ENCODE results near the gene LBX2. TPM values are rescaled to one million over a fixed set of nuclear protein-coding genes. Genes with fewer than 3 reads are reported as not detected.

Gene LBX2
- total and polyA plus RNA-seq, 4 donors, result 0.75 to 1.7 (median 0.87) TPM

DNA sequence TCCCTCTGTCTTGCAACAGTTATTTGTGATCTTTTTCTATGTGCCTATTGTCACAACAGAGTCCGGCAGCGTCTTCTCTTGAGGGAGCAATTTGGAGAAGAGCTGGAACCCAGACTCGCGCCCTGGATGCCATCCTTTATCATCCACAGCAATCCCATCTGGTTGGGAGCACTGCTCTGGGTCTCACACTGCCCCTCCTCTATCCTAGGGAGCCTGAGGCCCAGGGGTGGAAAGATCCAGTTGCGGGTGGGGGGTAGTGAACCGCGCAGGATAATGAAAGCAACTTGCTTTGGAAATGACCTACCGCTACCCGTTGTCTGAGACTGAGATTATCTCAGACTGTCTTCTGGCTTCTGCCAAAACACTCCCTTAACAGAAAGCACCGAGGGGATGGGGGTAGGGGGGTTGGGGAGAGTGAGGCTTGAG lies 40.5 kb downstream of the LBX2 start:
- no peaks in the 10 kb centered on the region for H3K27me3 ChIP-seq (ENCODE audit: control insufficient read depth in 1 of 2, insufficient read depth in 2 of 2, low read length in 1 of 2)
- H3K27ac ChIP-seq (ENCODE audit: low read depth in 1 of 2, low read length in 2 of 2), result peak overlapping the region in 1 of 2 donors; percentile 22
- intact Hi-C loops (cut with DNase I), result no loop called here
- ATAC-seq (ENCODE audit: low FRiP score), result no peak
- H3K4me3 ChIP-seq (ENCODE audit: low read length in 2 of 2), result peak overlapping the region; percentile 29 to 31
- 0 to 2% methylated on average over 10 of the region's 10 CpGs for WGBS, 2 donors
- DNase-seq, result peak; percentile 41 to 42
- H3K4me1 ChIP-seq (ENCODE audit: control insufficient read depth in 1 of 2, insufficient read depth in 2 of 2, low read length in 2 of 2), result peaks cover 2 to 3% of the 10 kb centered on the region in 2 donors
- no peaks in the 10 kb centered on the region for H3K9me3 ChIP-seq (ENCODE audit: control insufficient read depth, low read length)
- no peaks in the 10 kb centered on the region for H3K36me3 ChIP-seq (ENCODE audit: control insufficient read depth in 1 of 2, insufficient read depth in 2 of 2, low read length in 1 of 2)

DNA sequence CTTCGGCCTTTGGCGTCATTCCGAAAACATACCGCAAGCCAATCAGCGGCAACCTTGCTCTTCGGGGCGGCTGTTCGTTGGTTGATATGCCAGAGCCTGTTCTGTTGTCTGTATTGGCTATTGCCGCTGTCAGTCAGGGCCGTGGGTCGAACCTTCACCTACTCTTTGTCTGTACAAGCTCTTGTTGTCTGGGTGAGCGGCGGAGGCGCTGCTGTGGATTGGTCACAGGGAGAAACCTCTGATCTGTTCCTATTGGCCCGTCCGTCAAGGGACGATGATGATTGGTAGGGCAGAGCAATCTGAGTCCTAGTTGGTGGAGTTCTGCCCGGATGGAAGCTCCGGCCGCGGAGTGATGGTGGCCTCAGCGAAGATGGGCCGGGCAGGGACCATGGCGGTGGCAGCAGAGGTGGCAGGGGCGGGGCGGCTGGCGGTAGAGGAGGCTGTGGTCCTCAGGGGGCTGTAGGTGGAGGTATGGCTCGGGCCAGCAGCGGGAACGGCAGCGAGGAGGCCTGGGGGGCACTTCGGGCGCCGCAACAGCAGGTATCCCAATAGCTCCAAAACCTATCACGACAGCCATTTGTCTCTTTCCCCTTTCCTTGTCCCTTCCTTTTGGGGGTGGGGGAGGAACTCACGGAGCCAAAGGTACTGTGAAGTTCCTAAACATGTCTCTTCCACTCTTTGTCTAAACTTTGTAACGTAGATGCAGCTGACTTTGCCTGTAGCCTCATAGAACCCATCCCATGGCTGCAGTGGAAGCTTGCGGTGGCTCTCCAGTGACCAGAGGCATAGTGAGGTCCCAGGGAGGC lies 41.1 kb downstream of the LBX2 start, which contains the start of gene WBP1:
TSS of gene WBP1 (plus strand) at position 307 of the 806 bp plus-strand sequence. CDS start at position 472, 165 bp downstream.
- ATAC-seq (ENCODE audit: low FRiP score) (peak; percentile 96), DNase-seq (peak; percentile 99 to 100)
- H3K27me3 ChIP-seq (ENCODE audit: control insufficient read depth in 1 of 2, insufficient read depth in 2 of 2, low read length in 1 of 2), result no peaks in the 10 kb centered on the region
- peak within 1 kb of the TSS; percentile 68 to 85 for H3K27ac ChIP-seq (ENCODE audit: low read depth in 1 of 2, low read length in 2 of 2)
- H3K4me3 ChIP-seq (ENCODE audit: low read length in 2 of 2), result peak within 1 kb of the TSS; percentile 53 to 64
- no peaks in the 10 kb centered on the region for H3K36me3 ChIP-seq (ENCODE audit: control insufficient read depth in 1 of 2, insufficient read depth in 2 of 2, low read length in 1 of 2)
- no peaks in the 10 kb centered on the region for H3K9me3 ChIP-seq (ENCODE audit: control insufficient read depth, low read length)
- intact Hi-C loops (cut with DNase I), result no loop called here
- H3K4me1 ChIP-seq (ENCODE audit: control insufficient read depth in 1 of 2, insufficient read depth in 2 of 2, low read length in 2 of 2), result peaks cover 2 to 3% of the 10 kb centered on the region in 2 donors
- WGBS, 2 donors, result 0 to 1% methylated on average over 35 to 38 of the region's 38 CpGs

GRCh38 chr2:74457549-74458131 lies 41.8 kb downstream of the LBX2 start:
- ATAC-seq (ENCODE audit: low FRiP score), result peak; percentile 45
- WGBS, 2 donors, result 1% methylated on average over 31 to 46 of the region's 46 CpGs
- Histone ChIP-seq H3K27me3 (ENCODE audit: control insufficient read depth in 1 of 2, insufficient read depth in 2 of 2, low read length in 1 of 2) (no peaks in the 10 kb centered on the region), H3K4me3 (ENCODE audit: low read length in 2 of 2) (peak overlapping the region; percentile 53 to 64), H3K4me1 (ENCODE audit: control insufficient read depth in 1 of 2, insufficient read depth in 2 of 2, low read length in 2 of 2) (peaks cover 2 to 3% of the 10 kb centered on the region in 2 donors), H3K27ac (ENCODE audit: low read depth in 1 of 2, low read length in 2 of 2) (peak overlapping the region; percentile 68 to 85), H3K9me3 (ENCODE audit: control insufficient read depth, low read length) (no peaks in the 10 kb centered on the region), H3K36me3 (ENCODE audit: control insufficient read depth in 1 of 2, insufficient read depth in 2 of 2, low read length in 1 of 2) (no peaks in the 10 kb centered on the region)
- intact Hi-C loops (cut with DNase I), result no loop called here
- DNase-seq, result peak; percentile 76 to 86

DNA sequence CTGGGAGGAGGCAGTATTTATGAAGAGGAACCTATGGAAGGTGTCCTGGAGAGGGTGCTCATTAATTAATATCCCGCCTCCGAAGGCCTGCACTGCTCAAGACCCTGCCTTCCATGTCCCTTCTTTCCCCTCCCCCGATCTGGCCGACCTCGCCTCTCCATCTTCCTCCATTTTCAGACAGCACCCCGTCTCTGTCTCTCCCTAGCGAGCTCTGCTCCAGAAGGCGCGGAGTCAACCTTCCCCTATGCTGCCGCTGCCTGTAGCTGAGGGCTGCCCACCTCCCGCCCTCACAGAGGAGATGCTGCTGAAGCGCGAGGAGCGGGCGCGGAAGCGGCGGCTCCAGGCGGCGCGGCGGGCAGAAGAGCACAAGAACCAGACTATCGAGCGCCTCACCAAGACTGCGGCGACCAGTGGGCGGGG lies 42.3 kb downstream of the LBX2 start:
- Histone ChIP-seq H3K27me3 (ENCODE audit: control insufficient read depth in 1 of 2, insufficient read depth in 2 of 2, low read length in 1 of 2) (no peaks in the 10 kb centered on the region), H3K27ac (ENCODE audit: low read depth in 1 of 2, low read length in 2 of 2) (peak overlapping the region; percentile 54 to 68), H3K4me1 (ENCODE audit: control insufficient read depth in 1 of 2, insufficient read depth in 2 of 2, low read length in 2 of 2) (peaks cover 2 to 3% of the 10 kb centered on the region in 2 donors), H3K9me3 (ENCODE audit: control insufficient read depth, low read length) (no peaks in the 10 kb centered on the region), H3K4me3 (ENCODE audit: low read length in 2 of 2) (peak overlapping the region; percentile 53 to 64), H3K36me3 (ENCODE audit: control insufficient read depth in 1 of 2, insufficient read depth in 2 of 2, low read length in 1 of 2) (no peaks in the 10 kb centered on the region)
- WGBS, 2 donors, result 1% methylated on average over 22 to 27 of the region's 27 CpGs
- DNase-seq (no peak), ATAC-seq (ENCODE audit: low FRiP score) (no peak)
- intact Hi-C loops (cut with DNase I), result no loop called here

GRCh38 chr2:74454654-74455511 lies 44.5 kb downstream of the LBX2 start, which contains the start of gene INO80B:
Gene INO80B, plus strand, starts transcription at chr2:74455087. Its CDS starts 30 bp downstream, at chr2:74455117.
- ATAC-seq (ENCODE audit: low FRiP score) (peak; percentile 91), DNase-seq (peak; percentile 96 to 97)
- WGBS, 2 donors, result 1% methylated on average over 40 of the region's 40 CpGs
- Histone ChIP-seq H3K27ac (ENCODE audit: low read depth in 1 of 2, low read length in 2 of 2) (no peak within 1 kb of the TSS), H3K9me3 (ENCODE audit: control insufficient read depth, low read length) (no peaks in the 10 kb centered on the region), H3K36me3 (ENCODE audit: control insufficient read depth in 1 of 2, insufficient read depth in 2 of 2, low read length in 1 of 2) (no peaks in the 10 kb centered on the region), H3K4me3 (ENCODE audit: low read length in 2 of 2) (peak within 1 kb of the TSS; percentile 45 to 58), H3K27me3 (ENCODE audit: control insufficient read depth in 1 of 2, insufficient read depth in 2 of 2, low read length in 1 of 2) (no peaks in the 10 kb centered on the region), H3K4me1 (ENCODE audit: control insufficient read depth in 1 of 2, insufficient read depth in 2 of 2, low read length in 2 of 2) (peaks cover 2 to 3% of the 10 kb centered on the region in 2 donors)
- intact Hi-C loops (cut with DNase I), result loop anchor here (2.0 kb wide), 1 partner anchor 28 kb away; the partner anchor contains the start of genes CCDC142 (in 2 of the 2) and TTC31 (in 2 of the 2)

GRCh38 chr2:74450570-74451190 lies 48.7 kb downstream of the LBX2 start:
- Histone ChIP-seq H3K9me3 (ENCODE audit: control insufficient read depth, low read length) (no peaks in the 10 kb centered on the region), H3K4me3 (ENCODE audit: low read length in 2 of 2) (no peak overlapping the region), H3K36me3 (ENCODE audit: control insufficient read depth in 1 of 2, insufficient read depth in 2 of 2, low read length in 1 of 2) (no peaks in the 10 kb centered on the region), H3K27ac (ENCODE audit: low read depth in 1 of 2, low read length in 2 of 2) (no peak overlapping the region), H3K27me3 (ENCODE audit: control insufficient read depth in 1 of 2, insufficient read depth in 2 of 2, low read length in 1 of 2) (no peaks in the 10 kb centered on the region), H3K4me1 (ENCODE audit: control insufficient read depth in 1 of 2, insufficient read depth in 2 of 2, low read length in 2 of 2) (peaks cover 0 to 2% of the 10 kb centered on the region in 2 donors)
- 59 to 67% methylated on average over 3 of the region's 3 CpGs for WGBS, 2 donors
- intact Hi-C loops (cut with DNase I), result no loop called here
- ATAC-seq (ENCODE audit: low FRiP score) (no peak), DNase-seq (no peak)

DNA sequence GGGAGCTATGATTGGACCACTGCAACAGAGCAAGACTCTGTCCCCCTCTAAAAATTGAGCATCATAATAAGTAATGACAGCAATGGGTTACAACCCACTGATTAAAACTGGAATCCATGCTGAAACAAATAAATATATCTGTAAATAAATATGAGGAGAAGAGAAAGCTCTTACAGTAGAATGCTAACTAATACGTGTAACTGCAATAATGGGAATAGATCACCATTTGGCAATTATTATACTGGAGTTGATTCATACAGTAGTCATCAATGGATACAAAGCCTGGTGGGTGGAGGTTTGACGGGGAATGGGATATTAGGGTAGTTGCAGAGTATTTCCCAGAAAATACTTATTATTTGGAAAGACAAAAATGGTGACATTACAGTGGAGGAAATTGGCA lies 50.6 kb downstream of the LBX2 start:
- H3K9me3 ChIP-seq (ENCODE audit: control insufficient read depth, low read length), result no peaks in the 10 kb centered on the region
- no peak overlapping the region for H3K4me3 ChIP-seq (ENCODE audit: low read length in 2 of 2)
- H3K27me3 ChIP-seq (ENCODE audit: control insufficient read depth in 1 of 2, insufficient read depth in 2 of 2, low read length in 1 of 2), result no peaks in the 10 kb centered on the region
- DNase-seq (no peak), ATAC-seq (ENCODE audit: low FRiP score) (no peak)
- H3K27ac ChIP-seq (ENCODE audit: low read depth in 1 of 2, low read length in 2 of 2), result no peak overlapping the region
- intact Hi-C loops (cut with DNase I), result no loop called here
- H3K36me3 ChIP-seq (ENCODE audit: control insufficient read depth in 1 of 2, insufficient read depth in 2 of 2, low read length in 1 of 2), result no peaks in the 10 kb centered on the region
- H3K4me1 ChIP-seq (ENCODE audit: control insufficient read depth in 1 of 2, insufficient read depth in 2 of 2, low read length in 2 of 2), result no peaks in the 10 kb centered on the region
- WGBS, 2 donors, result 82 to 84% methylated on average over 2 of the region's 2 CpGs

All from aorta (tissue), 5 donors.